Measurements from ENCODE around the gene DNM3.

DNA sequence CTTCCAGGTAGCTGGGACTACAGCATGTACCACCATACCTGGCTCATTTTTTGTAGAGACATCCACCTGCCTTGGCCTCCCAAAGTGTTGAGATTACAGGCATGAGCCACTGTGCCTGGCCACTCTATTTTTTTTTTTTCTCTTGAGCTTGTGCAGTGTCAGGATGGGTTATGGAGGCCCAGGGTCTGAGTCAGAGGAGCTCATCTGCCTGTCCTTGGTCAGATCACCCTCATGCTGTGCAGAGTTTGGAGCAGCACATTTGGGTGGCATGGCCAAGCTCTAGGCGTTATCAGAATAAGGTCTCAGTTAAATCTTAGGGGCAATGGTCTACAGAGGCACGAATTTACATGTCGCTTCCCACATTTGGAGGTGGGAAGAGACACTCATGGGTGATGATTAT, 43.0 kb upstream of the DNM3 start:
- TF ChIP-seq, protein P1, sequence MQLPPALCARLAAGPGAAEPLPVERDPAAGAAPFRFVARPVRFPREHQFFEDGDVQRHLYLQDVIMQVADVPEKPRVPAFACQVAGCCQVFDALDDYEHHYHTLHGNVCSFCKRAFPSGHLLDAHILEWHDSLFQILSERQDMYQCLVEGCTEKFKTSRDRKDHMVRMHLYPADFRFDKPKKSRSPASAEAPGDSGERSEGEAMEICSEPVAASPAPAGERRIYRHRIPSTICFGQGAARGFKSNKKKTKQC (CRISPR knock-in tag; IDR thresholded peaks at IDR 0.05) = no peak
- TF ChIP-seq CHD4 (IDR thresholded peaks at IDR 0.05; ENCODE audit: insufficient read depth, insufficient replicate concordance, low read depth, low read length, poor library complexity, severe bottlenecking) = no peak
- TF ChIP-seq, protein P2, sequence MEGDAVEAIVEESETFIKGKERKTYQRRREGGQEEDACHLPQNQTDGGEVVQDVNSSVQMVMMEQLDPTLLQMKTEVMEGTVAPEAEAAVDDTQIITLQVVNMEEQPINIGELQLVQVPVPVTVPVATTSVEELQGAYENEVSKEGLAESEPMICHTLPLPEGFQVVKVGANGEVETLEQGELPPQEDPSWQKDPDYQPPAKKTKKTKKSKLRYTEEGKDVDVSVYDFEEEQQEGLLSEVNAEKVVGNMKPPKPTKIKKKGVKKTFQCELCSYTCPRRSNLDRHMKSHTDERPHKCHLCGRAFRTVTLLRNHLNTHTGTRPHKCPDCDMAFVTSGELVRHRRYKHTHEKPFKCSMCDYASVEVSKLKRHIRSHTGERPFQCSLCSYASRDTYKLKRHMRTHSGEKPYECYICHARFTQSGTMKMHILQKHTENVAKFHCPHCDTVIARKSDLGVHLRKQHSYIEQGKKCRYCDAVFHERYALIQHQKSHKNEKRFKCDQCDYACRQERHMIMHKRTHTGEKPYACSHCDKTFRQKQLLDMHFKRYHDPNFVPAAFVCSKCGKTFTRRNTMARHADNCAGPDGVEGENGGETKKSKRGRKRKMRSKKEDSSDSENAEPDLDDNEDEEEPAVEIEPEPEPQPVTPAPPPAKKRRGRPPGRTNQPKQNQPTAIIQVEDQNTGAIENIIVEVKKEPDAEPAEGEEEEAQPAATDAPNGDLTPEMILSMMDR (IDR thresholded peaks at IDR 0.05 in 2 of 3, conservative IDR thresholded peaks at IDR 0.05 in 1 of 3; ENCODE audit: insufficient read depth in 2 of 3, low read depth in 1 of 3, low read length in 3 of 3) = no peak
- no peak for TF ChIP-seq CBFA2T3 (IDR thresholded peaks at IDR 0.05)
- TF ChIP-seq SETDB1 (IDR thresholded peaks at IDR 0.05; ENCODE audit: low read length) = no peak
- no peak for TF ChIP-seq SIN3A (IDR thresholded peaks at IDR 0.05; ENCODE audit: borderline replicate concordance in 2 of 2, control insufficient read depth in 1 of 2, low read depth in 2 of 2, low read length in 2 of 2)
- no peak for TF ChIP-seq TEAD2 (tag; IDR thresholded peaks at IDR 0.05)
- TF ChIP-seq EZH2 (IDR thresholded peaks at IDR 0.05; ENCODE audit: borderline replicate concordance, low read depth, low read length) = no peak
- TF ChIP-seq RNF2 (IDR thresholded peaks at IDR 0.05) = no peak
- no peak for TF ChIP-seq SAFB (IDR thresholded peaks at IDR 0.05; ENCODE audit: borderline replicate concordance, low read depth, low read length)
- TF ChIP-seq TEAD1 (CRISPR knock-in tag; IDR thresholded peaks at IDR 0.05) = no peak
